GM12864 (cell line): ENCODE results near the gene EPS15.

Source experiments
- DNase-seq: peaks from one replicate; pipeline ENCODE4 v3.0.0-alpha.2; 2011; ENCODE audit warnings: low read depth
- H3K4me3 ChIP-seq: 2 replicates; pipeline ENCODE4 v1.5.1; 2011; ENCODE audit warnings: mild to moderate bottlenecking, low read depth, low read length, control low read depth
- TF ChIP-seq, protein P1 (sequence below): IDR thresholded peaks from 2 replicates; pipeline ENCODE4 v1.5.1; 2011; ENCODE audit warnings: low read depth, mild to moderate bottlenecking, moderate library complexity, low read length, control low read depth, inconsistent platforms; ENCODE audit errors: missing control alignments

The EPS15 gene

DNA sequence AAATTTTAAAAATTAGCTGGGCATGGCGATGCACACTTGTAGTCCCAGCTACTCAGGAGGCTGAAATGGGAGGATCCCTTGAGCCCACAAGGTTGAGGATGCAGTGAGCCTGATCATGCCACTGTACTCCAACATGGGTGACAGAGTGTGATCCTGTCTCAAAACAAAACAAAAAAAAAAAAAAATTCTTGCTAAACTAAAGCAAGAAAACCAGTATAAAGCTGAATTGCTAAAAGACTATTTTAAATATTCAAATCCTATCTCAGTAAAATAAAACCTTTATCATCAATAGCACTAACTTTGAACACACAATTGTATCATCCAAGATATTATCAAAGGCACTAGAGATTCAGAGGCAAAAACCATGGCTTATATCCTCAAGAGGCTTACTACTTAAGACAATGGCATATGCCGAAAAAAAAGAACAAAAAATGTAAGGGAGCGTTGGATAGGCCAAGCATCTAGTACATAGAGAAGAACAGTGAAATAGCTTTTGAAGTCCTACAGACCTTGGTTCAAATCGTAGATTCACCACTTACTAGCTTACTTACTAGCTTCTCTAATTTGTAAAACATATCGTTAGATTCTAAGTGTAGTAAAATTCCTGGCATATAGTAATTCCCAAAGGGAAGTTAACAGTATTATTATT, 3.6 kb downstream of the EPS15 start:
- peak overlapping the region; percentile 51 for H3K4me3 ChIP-seq
- DNase-seq = no peak
- TF ChIP-seq, protein P1, sequence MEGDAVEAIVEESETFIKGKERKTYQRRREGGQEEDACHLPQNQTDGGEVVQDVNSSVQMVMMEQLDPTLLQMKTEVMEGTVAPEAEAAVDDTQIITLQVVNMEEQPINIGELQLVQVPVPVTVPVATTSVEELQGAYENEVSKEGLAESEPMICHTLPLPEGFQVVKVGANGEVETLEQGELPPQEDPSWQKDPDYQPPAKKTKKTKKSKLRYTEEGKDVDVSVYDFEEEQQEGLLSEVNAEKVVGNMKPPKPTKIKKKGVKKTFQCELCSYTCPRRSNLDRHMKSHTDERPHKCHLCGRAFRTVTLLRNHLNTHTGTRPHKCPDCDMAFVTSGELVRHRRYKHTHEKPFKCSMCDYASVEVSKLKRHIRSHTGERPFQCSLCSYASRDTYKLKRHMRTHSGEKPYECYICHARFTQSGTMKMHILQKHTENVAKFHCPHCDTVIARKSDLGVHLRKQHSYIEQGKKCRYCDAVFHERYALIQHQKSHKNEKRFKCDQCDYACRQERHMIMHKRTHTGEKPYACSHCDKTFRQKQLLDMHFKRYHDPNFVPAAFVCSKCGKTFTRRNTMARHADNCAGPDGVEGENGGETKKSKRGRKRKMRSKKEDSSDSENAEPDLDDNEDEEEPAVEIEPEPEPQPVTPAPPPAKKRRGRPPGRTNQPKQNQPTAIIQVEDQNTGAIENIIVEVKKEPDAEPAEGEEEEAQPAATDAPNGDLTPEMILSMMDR = no peak

DNA sequence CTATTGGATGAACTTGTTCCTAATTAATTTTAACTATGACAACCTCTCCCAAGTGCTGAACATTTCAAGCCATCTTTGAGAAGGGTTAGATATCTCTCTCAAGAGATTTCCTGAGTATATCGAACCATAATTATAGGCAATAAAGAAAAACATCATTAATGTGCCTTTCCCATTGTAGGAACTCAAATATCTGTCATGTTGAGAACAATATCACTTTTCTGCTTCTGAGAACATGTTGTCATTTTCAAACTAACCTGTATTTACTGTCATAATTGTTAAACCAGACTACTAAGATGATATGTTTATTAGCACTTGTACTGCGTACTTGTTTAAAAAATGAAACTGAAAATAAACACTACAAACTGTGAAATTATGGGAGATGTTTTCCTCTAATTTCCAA, 4.3 kb downstream of the EPS15 start:
- H3K4me3 ChIP-seq = peak overlapping the region; percentile 51
- no peak for DNase-seq
- TF ChIP-seq, protein P1 = no peak

DNA sequence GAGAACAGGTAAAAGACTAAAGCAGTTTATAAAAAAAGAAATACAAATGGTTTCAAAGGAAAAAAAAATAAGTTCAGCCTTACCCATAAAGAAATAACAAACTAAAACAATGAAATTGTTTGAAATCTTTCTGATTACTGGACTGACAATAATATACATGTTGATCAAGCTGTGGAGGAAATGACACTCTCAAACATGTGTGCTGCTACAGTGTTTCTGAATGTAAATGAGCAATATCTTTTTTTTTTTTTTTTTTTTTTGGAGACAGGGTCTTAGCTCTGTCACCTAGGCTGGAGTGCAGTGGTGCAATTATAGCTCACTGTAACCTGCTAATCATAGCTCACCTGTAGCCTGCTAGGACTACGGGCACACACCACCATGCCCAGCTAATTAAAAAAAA, 6.5 kb downstream of the EPS15 start:
- peak overlapping the region; percentile 23; the same call in 1 of the 2 replicates for H3K4me3 ChIP-seq
- TF ChIP-seq, protein P1 = no peak

DNA sequence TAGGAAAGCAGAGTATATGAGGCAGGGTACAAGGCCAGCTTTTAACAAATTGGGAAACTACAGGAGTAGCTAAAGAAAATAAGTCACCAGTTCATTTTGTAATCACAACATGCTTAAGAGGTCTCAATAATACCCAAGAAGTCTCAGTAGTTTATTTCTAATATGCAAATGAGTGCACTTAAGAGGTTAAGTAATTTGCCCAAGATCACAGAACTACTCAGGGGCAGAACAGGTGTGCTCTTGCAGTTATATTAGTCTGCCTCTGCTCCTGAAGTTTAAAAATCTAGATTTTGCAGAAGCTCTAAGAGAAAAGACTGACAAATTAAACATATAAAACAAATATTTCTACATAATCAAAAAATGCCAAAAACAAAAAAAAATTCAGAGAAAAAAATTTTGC, 6.9 kb downstream of the EPS15 start:
- DNase-seq = no peak
- TF ChIP-seq, protein P1 = no peak
- H3K4me3 ChIP-seq = no peak overlapping the region

More for the DNA sequence above, 6.5 kb downstream of the EPS15 start:
- no peak for DNase-seq

DNA sequence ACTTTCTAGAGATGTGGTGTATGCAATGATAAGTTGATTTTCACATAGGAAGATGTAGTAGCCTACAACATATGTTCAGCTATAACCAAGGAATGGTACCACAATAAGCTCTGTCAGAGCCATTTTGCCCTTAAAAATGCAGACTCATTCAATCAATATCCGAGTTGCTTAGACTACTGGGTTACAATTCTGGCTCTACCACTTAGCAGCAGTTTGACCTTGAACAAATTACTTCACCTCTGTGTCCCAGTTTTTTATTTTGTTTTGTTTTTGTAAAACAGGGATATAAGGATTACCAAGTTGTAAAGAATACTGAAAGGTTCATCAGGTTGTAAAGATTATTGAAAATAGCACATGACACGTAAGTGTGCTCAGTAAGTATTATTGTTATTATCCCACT, 9.3 kb downstream of the EPS15 start:
- no peak overlapping the region for H3K4me3 ChIP-seq
- DNase-seq = no peak
- TF ChIP-seq, protein P1 = no peak

DNA sequence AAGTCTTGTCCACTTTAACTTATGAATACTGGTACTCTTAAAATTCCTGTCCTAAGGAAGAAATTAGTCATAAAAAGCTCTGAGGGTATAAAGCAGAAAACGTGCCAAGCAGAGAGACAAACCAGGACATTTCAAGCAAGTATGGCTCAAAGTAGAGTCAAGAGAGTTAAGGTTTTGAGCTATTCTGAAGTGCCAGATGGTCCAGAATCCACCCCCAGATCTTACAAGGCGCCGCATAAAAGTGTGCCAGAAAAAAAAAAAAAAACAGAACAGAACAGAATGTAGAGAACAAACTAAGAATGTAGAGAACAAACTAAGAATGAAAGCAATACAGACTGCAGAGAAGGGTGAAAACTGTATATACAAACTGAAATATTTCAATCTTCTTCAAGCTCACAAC, 12.5 kb downstream of the EPS15 start:
- DNase-seq = peak; percentile 74
- TF ChIP-seq, protein P1 = no peak

DNA sequence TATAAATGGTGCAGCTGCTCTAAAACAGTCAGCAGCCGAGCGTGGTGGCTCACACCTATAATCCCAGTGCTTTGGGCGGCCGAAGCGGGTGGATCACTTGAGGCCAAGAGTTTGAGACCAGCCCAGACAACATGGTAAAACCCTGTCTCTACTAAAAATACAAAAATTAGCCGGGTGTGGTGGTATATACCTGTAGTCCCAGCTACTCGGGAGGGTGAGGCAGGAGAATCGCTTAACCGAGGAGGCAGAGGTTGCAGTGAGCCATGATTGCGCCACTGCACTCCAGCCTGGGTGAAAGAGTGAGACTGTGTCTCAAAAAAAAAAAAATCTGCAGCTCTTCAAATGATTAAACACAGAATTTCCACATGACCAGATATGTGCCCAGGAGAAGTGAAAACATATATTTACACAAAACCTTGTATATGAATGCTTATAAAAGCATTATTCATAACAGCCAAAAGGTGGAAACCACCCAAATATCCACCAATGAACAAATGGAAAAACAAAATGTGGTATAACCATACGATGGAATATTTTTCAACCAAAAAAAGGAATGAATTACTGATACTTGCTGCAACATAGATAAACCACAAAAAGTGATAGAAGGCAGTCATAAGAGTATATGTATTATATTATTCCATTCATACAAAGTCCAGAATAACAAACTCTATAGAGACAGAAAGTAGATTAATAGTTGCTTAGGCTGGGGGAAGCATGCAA, 14.1 kb downstream of the EPS15 start:
- DNase-seq = no peak
- TF ChIP-seq, protein P1 = no peak
- H3K4me3 ChIP-seq = peak overlapping the region; percentile 45

More for the DNA sequence above, 12.5 kb downstream of the EPS15 start:
- H3K4me3 ChIP-seq = no peak overlapping the region; the same call in 1 of the 2 replicates

DNA sequence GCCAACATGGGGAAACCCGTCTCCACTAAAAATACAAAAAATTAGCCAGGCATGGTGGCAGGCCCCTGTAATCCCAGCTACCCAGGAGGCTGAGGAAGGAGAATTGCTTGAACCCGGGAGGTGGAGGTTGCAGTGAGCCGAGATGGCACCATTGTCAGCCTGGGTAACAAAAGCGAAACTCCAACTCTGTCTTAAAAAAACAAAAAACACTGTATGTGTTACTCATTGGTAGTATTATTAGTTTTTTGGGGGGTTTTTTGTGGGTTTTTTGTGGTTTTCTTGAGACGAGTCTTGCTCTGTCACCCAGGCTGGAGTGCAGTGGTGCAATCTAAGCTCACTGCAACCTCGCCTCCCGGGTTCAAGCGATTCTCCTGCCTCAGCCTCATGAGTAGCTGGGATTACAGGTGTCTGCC, 17.8 kb downstream of the EPS15 start:
- H3K4me3 ChIP-seq = peak overlapping the region; percentile 43
- DNase-seq = peak; percentile 81
